ENCODE measurements around the gene EXTL1.

Gene EXTL1

GRCh38 chr1:26041978-26042377 is 20.4 kb downstream of the EXTL1 start:
- Mint-ChIP-seq H3K4me1 (peaks cover 4% of the 10 kb centered on the region), H3K36me3 (no peaks in the 10 kb centered on the region), H3K27me3 (peaks cover 38% of the 10 kb centered on the region), H3K4me3 (no peak overlapping the region), H3K27ac (no peak overlapping the region), H3K9me3 (no peaks in the 10 kb centered on the region)
- no peak for ATAC-seq

DNA sequence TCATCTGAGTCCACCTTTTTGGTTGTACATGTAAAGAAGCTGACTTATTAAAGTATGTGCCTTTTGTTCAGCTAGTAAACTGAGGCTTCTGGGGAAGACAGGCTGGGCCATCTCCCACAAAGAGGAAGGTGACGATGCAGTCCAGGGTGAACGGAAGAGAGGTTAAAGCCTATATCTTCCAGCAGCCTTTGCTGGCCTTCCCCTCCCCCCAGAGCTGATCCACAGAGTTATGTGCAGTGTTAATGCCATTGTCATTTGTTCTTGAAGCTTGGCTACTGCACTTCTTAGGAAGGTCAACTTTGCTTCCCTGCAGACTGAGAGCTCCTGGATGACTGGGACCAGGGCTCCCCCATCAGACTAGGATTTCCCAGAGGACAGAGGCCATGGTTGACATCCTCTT is 22.2 kb downstream of the EXTL1 start:
- Mint-ChIP-seq H3K36me3 (no peaks in the 10 kb centered on the region), H3K27ac (no peak overlapping the region), H3K4me3 (no peak overlapping the region), H3K27me3 (peaks cover 50% of the 10 kb centered on the region), H3K9me3 (no peaks in the 10 kb centered on the region), H3K4me1 (peaks cover 4% of the 10 kb centered on the region)
- no peak for ATAC-seq

DNA sequence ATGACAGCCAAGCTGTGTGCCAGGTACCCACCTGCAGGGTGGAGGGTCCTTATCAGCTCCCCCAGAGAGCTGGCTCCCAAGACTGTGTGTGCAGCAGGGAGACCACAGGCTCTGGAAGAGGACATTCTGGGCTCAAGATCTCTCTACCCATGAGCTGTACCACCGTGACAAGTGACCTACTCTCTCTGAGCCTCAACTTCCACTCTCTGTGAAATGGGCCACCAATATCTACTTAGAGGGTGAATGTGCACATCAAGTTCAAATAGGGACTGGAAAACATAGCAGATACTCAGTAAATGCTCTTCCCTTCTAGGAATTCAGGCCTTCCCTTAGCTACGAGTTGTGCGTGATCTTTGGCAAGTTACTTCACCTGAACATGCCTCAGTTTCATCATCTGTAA is 22.8 kb downstream of the EXTL1 start:
- no peak overlapping the region for H3K4me3 Mint-ChIP-seq

DNA sequence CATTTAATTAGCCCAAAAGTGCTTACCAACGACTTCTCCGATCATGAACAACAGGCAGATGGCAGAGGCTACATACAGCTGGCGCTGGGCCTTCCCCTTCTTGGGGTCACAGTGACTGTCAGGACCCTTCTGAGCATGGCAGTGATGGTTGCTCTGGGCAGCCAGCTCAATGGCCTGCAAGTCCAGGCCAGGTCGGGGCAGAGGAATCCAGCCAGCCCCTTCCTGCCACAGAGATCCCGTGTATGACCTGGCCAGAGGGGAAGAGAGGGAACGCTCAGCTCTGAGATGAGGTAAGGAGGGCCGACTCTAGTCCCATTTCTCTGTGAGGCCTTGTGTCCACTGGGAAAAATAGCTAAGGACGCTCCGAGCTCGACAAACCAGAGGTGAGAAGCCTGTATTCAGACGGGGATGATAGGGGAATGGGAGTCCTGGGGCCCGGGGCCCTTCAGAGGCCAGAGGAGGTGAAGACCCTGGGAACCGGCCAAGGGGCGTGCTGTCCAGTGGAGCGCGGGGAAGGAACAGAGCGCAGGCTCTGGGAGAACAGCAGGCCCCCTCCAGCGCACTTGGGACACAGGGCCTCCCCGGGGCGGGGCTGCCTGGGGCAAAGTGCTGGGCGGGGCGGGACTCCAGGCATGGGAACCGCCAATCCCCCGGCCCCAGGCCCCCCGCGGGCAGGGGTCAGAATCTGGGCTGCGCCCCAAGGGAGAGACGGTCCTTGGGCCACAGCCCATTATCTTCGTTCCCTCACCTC is 23.6 kb downstream of the EXTL1 start:
- Mint-ChIP-seq H3K27ac (no peak overlapping the region), H3K4me1 (peaks cover 4% of the 10 kb centered on the region), H3K9me3 (no peaks in the 10 kb centered on the region), H3K36me3 (no peaks in the 10 kb centered on the region), H3K27me3 (peaks cover 64% of the 10 kb centered on the region), H3K4me3 (no peak overlapping the region)
- no peak for ATAC-seq

More for the DNA sequence above, 22.8 kb downstream of the EXTL1 start:
- H3K9me3 Mint-ChIP-seq: no peaks in the 10 kb centered on the region
- H3K27me3 Mint-ChIP-seq: peaks cover 56% of the 10 kb centered on the region
- H3K4me1 Mint-ChIP-seq: peaks cover 4% of the 10 kb centered on the region
- no peak for ATAC-seq
- H3K27ac Mint-ChIP-seq: no peak overlapping the region
- H3K36me3 Mint-ChIP-seq: no peaks in the 10 kb centered on the region

- no peaks in the 10 kb centered on the region for H3K36me3 Mint-ChIP-seq
- H3K9me3 Mint-ChIP-seq: no peaks in the 10 kb centered on the region
- H3K4me1 Mint-ChIP-seq: peaks cover 4% of the 10 kb centered on the region
- H3K27ac Mint-ChIP-seq: no peak within 1 kb of the TSS
- peaks cover 70% of the 10 kb centered on the region for H3K27me3 Mint-ChIP-seq
- no peak for ATAC-seq
- peak within 1 kb of the TSS; percentile 31 for H3K4me3 Mint-ChIP-seq
Observed at GRCh38 chr1:26045722-26046245, 24.2 kb downstream of the EXTL1 start, which contains the start of gene SLC30A2. TSS of gene SLC30A2 (minus strand) at chr1:26046118. CDS start at chr1:26045896, 222 bp downstream.

- Mint-ChIP-seq H3K27me3 (peaks cover 76% of the 10 kb centered on the region), H3K4me3 (peak overlapping the region; percentile 31), H3K4me1 (peaks cover 4% of the 10 kb centered on the region), H3K36me3 (no peaks in the 10 kb centered on the region), H3K9me3 (no peaks in the 10 kb centered on the region), H3K27ac (no peak overlapping the region)
- ATAC-seq: no peak
Observed at GRCh38 chr1:26046246-26047095, 24.9 kb downstream of the EXTL1 start.

GRCh38 chr1:26047278-26047874 is 25.8 kb downstream of the EXTL1 start:
- Mint-ChIP-seq H3K9me3 (no peaks in the 10 kb centered on the region), H3K4me1 (peaks cover 4% of the 10 kb centered on the region), H3K4me3 (no peak overlapping the region), H3K27me3 (peaks cover 76% of the 10 kb centered on the region), H3K36me3 (no peaks in the 10 kb centered on the region), H3K27ac (no peak overlapping the region)
- ATAC-seq: no peak

GRCh38 chr1:26049531-26050247 is 28.1 kb downstream of the EXTL1 start:
- peaks cover 71% of the 10 kb centered on the region for H3K27me3 Mint-ChIP-seq
- H3K4me3 Mint-ChIP-seq: no peak overlapping the region
- no peaks in the 10 kb centered on the region for H3K9me3 Mint-ChIP-seq
- ATAC-seq: no peak
- H3K27ac Mint-ChIP-seq: no peak overlapping the region
- peaks cover 4% of the 10 kb centered on the region for H3K4me1 Mint-ChIP-seq
- no peaks in the 10 kb centered on the region for H3K36me3 Mint-ChIP-seq

- no peak for ATAC-seq
- Mint-ChIP-seq H3K4me1 (peaks cover under 1% of the 10 kb centered on the region), H3K9me3 (no peaks in the 10 kb centered on the region), H3K36me3 (no peaks in the 10 kb centered on the region), H3K27me3 (peaks cover 71% of the 10 kb centered on the region), H3K4me3 (no peak overlapping the region), H3K27ac (no peak overlapping the region)
Observed at GRCh38 chr1:26050248-26050640, 28.7 kb downstream of the EXTL1 start.

- ATAC-seq: no peak
- Mint-ChIP-seq H3K36me3 (no peaks in the 10 kb centered on the region), H3K4me3 (no peak overlapping the region), H3K9me3 (no peaks in the 10 kb centered on the region), H3K27me3 (peaks cover 61% of the 10 kb centered on the region), H3K27ac (no peak overlapping the region), H3K4me1 (no peaks in the 10 kb centered on the region)
Observed at GRCh38 chr1:26053718-26054560, 32.4 kb downstream of the EXTL1 start.

DNA sequence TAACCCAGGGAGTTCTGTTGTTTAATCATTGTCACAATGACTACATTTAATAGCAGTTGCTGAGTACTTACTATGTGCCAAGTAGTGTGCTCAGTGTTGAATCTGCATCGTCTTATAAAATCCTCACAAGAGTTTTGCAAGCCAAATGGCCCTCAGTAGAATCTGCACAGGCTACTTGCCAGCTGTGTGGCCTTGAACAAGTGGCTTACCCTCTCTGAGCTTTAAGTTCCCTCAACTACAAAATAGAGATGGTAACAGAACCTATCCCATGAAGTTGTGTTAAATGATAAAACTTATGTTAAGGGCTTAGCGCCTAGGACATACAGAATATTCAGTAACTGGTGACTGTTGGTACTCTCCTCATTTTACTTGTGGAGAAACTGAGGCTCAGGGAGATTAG is 33.5 kb downstream of the EXTL1 start:
- H3K4me3 Mint-ChIP-seq: no peak overlapping the region
- no peaks in the 10 kb centered on the region for H3K9me3 Mint-ChIP-seq
- no peak for ATAC-seq
- H3K4me1 Mint-ChIP-seq: no peaks in the 10 kb centered on the region
- H3K36me3 Mint-ChIP-seq: no peaks in the 10 kb centered on the region
- peaks cover 61% of the 10 kb centered on the region for H3K27me3 Mint-ChIP-seq
- H3K27ac Mint-ChIP-seq: no peak overlapping the region

DNA sequence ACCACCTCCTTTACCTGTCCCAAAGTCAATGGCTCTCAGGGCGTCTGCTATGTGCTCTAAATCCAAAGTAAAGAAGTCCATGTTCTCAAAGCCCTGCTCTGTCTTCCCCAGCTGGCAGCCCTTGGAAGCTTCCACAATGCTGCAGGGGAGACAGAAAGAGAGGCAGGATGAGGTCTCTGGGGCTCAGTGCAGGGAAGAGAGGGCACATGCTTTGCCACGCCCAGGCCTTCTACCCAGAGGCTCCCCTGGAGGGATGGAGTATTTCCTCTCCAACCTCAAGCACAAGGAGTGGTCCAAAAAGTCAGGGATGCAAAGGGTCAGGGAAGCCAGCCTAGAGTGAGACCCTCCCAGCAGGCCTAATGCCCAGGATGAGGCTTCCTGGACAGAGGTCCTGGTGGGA is 35.6 kb downstream of the EXTL1 start:
- no peak overlapping the region for H3K27ac Mint-ChIP-seq
- H3K27me3 Mint-ChIP-seq: peaks cover 57% of the 10 kb centered on the region
- no peaks in the 10 kb centered on the region for H3K9me3 Mint-ChIP-seq
- ATAC-seq: no peak
- H3K4me3 Mint-ChIP-seq: no peak overlapping the region
- H3K4me1 Mint-ChIP-seq: no peaks in the 10 kb centered on the region
- no peaks in the 10 kb centered on the region for H3K36me3 Mint-ChIP-seq

- ATAC-seq: no peak
- no peak overlapping the region for H3K4me3 Mint-ChIP-seq
- no peaks in the 10 kb centered on the region for H3K9me3 Mint-ChIP-seq
- no peaks in the 10 kb centered on the region for H3K36me3 Mint-ChIP-seq
- H3K27me3 Mint-ChIP-seq: peaks cover 57% of the 10 kb centered on the region
- H3K4me1 Mint-ChIP-seq: no peaks in the 10 kb centered on the region
- H3K27ac Mint-ChIP-seq: no peak overlapping the region
Observed at GRCh38 chr1:26058052-26058595, 36.5 kb downstream of the EXTL1 start.

- Mint-ChIP-seq H3K27me3 (peaks cover 48% of the 10 kb centered on the region), H3K4me3 (no peak overlapping the region), H3K4me1 (no peaks in the 10 kb centered on the region), H3K27ac (no peak overlapping the region), H3K9me3 (no peaks in the 10 kb centered on the region), H3K36me3 (no peaks in the 10 kb centered on the region)
- ATAC-seq: no peak
Observed at GRCh38 chr1:26059906-26060305, 38.3 kb downstream of the EXTL1 start.

Data from stimulated activated memory B cell treated with anti-CD40 and anti-IgM and Interleukin-4, amounts not matched to agents 10 μg/mL and 1 μg/mL and 100 μg/mL, for 72 hours (primary cell).